ENCODE measurements around the gene PARD3. TPM values are rescaled to one million over a fixed set of nuclear protein-coding genes. Genes with fewer than 3 reads are reported as not detected.

The PARD3 gene
- total RNA-seq, 1 donor, result 42.1 TPM

- no peak for TF ChIP-seq CTCF (IDR thresholded peaks at IDR 0.05; ENCODE audit: insufficient read depth, low read length)
- DNase-seq (ENCODE audit: low read depth), result no peak
- H3K4me3 ChIP-seq (ENCODE audit: low read depth, low read length), result no peak overlapping the region
Observed at GRCh38 chr10:34762603-34763299, 52.3 kb downstream of the PARD3 start.

- TF ChIP-seq CTCF (IDR thresholded peaks at IDR 0.05; ENCODE audit: insufficient read depth, low read length), result no peak
- H3K4me3 ChIP-seq (ENCODE audit: low read depth, low read length), result no peak overlapping the region
- no peak for DNase-seq (ENCODE audit: low read depth)
Observed at GRCh38 chr10:34762156-34762555, 52.9 kb downstream of the PARD3 start.

GRCh38 chr10:34761453-34761852 is 53.6 kb downstream of the PARD3 start:
- TF ChIP-seq CTCF (IDR thresholded peaks at IDR 0.05; ENCODE audit: insufficient read depth, low read length), result no peak
- no peak for DNase-seq (ENCODE audit: low read depth)
- no peak overlapping the region for H3K4me3 ChIP-seq (ENCODE audit: low read depth, low read length)

GRCh38 chr10:34760606-34761005 is 54.5 kb downstream of the PARD3 start:
- no peak for DNase-seq (ENCODE audit: low read depth)

GRCh38 chr10:34759837-34760215 is 55.3 kb downstream of the PARD3 start:
- no peak for TF ChIP-seq CTCF (IDR thresholded peaks at IDR 0.05; ENCODE audit: insufficient read depth, low read length)
- H3K4me3 ChIP-seq (ENCODE audit: low read depth, low read length), result no peak overlapping the region
- DNase-seq (ENCODE audit: low read depth), result no peak

More at GRCh38 chr10:34760606-34761005, 54.5 kb downstream of the PARD3 start:
- TF ChIP-seq CTCF (IDR thresholded peaks at IDR 0.05; ENCODE audit: insufficient read depth, low read length), result no peak
- no peak overlapping the region for H3K4me3 ChIP-seq (ENCODE audit: low read depth, low read length)

- no peak for TF ChIP-seq CTCF (IDR thresholded peaks at IDR 0.05; ENCODE audit: insufficient read depth, low read length)
Observed at GRCh38 chr10:34759161-34759836, 55.8 kb downstream of the PARD3 start.

More at GRCh38 chr10:34759161-34759836, 55.8 kb downstream of the PARD3 start:
- no peak overlapping the region for H3K4me3 ChIP-seq (ENCODE audit: low read depth, low read length)
- no peak for DNase-seq (ENCODE audit: low read depth)
